ENCODE results near the gene SCAMP4. TPM values are rescaled to one million over a fixed set of nuclear protein-coding genes. Genes with fewer than 3 reads are reported as not detected.

SCAMP4 gene
- total RNA-seq, 2 experiments from 2014 or later = 27.5 to 37.9 TPM

DNA sequence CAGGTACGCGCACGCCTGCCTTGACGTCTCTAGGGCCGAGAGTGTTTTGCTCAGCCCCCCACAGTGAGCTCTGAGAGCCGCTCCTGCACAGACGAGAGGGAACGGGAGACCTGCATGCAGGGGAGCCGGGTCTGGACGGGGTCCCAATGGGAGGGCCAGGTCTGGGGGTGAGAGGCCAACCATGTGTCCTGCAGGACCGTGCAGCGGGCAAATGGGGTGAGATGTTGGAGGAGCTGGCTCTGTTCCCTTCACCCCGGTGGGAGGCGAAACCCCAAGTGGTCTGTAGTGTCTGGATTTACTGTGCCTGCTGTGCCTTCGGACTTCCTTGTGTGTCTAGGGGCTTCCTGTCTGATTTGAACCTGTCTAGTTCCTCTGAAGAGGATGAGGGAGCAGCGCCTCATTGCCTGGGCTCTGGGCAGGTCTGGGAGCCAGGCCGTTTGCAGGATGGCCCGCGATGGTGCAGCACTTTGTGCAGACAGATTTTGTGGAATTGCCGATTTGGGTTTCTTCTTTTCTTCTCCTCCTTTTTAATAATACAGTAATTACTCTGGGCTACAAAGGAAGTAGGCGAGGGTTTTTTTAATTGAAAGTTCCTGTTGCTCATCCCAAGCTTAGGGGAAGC, 37.8 kb downstream of the SCAMP4 start:
- Mint-ChIP-seq H3K36me3 (ENCODE audit: low read depth) (peaks cover 10% of the 10 kb centered on the region), H3K4me1 (peaks cover 37% of the 10 kb centered on the region), H3K27me3 (no peaks in the 10 kb centered on the region), H3K27ac (peak overlapping the region; percentile 97), H3K9me3 (no peaks in the 10 kb centered on the region), H3K4me3 (peak overlapping the region; percentile 99)
- CTCF ChIA-PET = interaction anchor here (1.2 to 1.8 kb wide), 2 partner anchors 13 to 78 kb away, joined by 4 read pairs; no protein-coding TSS in a partner anchor
- DNase-seq = no peak
- POLR2A ChIA-PET = no interaction called here

DNA sequence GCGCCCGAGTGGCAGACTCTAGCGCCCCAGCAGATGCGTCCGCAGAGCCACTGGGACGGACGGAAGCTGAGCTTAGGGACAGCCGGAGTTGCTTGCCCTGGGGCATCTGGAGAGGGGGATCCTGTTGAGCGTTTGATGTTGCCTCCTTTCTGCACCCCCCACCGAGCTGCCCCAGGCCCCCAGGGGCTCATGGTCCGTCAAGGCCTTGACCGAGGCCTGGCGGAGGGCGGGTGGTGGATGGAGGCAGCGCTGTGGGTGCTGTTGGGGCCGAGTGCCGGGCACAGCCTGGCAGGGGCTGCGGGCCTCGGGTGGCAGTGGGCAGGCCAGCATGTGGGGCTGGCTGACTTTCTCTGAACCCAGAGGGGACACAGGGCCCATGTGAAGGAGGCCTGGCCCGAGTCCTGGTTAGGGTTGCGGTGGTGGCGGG, 38.5 kb downstream of the SCAMP4 start:
- peak overlapping the region; percentile 99 for H3K4me3 Mint-ChIP-seq
- H3K9me3 Mint-ChIP-seq = no peaks in the 10 kb centered on the region
- peaks cover 10% of the 10 kb centered on the region for H3K36me3 Mint-ChIP-seq (ENCODE audit: low read depth)
- peaks cover 38% of the 10 kb centered on the region for H3K4me1 Mint-ChIP-seq
- no peaks in the 10 kb centered on the region for H3K27me3 Mint-ChIP-seq
- CTCF ChIA-PET = interaction anchor here (0.6 to 1.8 kb wide), 2 partner anchors 13 to 74 kb away, joined by 3 to 4 read pairs; no protein-coding TSS in a partner anchor
- POLR2A ChIA-PET = no interaction called here
- DNase-seq = no peak
- H3K27ac Mint-ChIP-seq = peak overlapping the region; percentile 97

DNA sequence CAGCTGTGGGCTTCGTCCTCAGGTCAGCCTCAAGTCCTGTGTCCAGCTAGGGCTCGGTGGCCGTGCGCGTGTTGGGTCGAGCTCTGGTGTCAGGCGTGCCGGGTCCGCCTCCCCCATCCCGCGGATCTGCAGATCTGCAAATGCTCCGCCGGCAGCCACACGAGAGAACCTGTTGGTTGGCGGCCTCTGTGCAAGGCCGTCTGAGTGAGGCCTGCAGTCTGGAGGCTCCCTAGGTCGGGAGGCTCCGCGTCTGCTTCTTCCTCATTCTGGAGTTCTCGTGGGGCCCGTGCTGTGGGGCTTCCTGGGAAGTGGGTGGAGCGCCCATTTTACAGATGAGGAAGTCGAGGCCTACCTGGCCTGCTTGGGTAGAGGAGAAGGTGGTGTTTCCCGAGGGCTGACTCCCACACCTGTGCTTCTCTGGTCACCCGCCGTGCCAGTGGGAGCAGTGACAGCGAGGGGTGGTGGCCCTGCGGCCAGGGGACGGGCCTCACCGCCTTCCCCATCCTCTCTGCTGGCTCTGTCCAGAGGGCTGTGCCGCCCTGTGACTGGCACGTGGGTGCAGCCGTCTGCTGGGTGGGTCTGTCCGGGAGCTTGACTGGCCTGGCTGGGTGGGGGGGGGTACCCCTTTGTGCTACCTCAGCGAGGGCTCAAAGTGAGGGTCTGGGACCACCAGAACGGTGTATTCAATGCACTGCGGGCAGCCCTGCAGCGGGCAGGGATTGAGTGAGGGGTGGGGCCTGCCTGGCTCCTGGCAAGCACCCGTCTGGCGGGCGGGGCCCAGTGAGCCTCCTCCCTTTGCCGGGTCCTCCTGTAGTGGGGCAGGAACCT, 39.1 kb downstream of the SCAMP4 start:
- Mint-ChIP-seq H3K9me3 (no peaks in the 10 kb centered on the region), H3K27me3 (no peaks in the 10 kb centered on the region), H3K36me3 (ENCODE audit: low read depth) (peaks cover 13% of the 10 kb centered on the region), H3K4me3 (no peak overlapping the region), H3K27ac (peak overlapping the region; percentile 31), H3K4me1 (peaks cover 40% of the 10 kb centered on the region)
- no peak for DNase-seq
- CTCF ChIA-PET = interaction anchor here (0.6 to 1.4 kb wide), 3 partner anchors 74 to 447 kb away, joined by 3 to 5 read pairs (median 3); no protein-coding TSS in a partner anchor
- POLR2A ChIA-PET = no interaction called here

DNA sequence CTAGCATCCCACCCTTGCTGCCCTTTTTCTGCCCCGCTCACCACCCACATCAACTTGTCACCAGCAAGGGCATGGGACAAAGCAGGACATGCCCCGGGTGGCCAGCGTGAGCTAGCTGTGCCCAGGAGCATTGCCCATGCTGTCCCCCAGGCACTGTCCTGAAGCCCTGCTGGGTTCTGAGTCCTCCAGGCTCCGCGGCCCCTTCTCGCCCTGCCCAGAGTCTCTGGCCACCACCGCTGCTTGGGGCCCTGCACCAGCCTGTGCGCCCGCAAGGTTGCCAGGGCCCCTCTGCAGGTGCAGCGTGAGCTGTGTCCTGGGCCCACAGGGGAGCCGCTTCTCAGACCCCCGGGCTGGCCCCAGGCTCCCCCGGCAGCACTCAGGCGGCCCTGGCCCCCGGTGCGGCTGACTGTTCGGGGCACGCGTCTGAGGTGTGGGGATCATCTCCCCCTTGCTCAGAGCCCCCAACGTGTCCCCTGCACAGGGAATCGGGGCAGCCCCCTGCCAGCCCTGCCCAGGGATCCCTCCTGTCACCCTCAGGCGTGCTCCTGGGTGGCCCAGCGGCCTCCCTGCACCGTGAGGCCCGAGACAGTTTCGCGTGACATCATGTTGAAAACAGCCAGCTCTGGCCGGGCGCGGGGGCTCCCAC, 39.8 kb downstream of the SCAMP4 start:
- Mint-ChIP-seq H3K36me3 (ENCODE audit: low read depth) (peaks cover 14% of the 10 kb centered on the region), H3K27me3 (no peaks in the 10 kb centered on the region), H3K27ac (peak overlapping the region; percentile 25), H3K4me3 (no peak overlapping the region), H3K4me1 (peaks cover 34% of the 10 kb centered on the region), H3K9me3 (no peaks in the 10 kb centered on the region)
- ChIA-PET POLR2A (no interaction called here), CTCF (interaction anchor here (0.6 to 1.6 kb wide), 9 partner anchors 18 to 447 kb away, joined by 3 to 10 read pairs (median 4); no protein-coding TSS in a partner anchor)
- no peak for DNase-seq

DNA sequence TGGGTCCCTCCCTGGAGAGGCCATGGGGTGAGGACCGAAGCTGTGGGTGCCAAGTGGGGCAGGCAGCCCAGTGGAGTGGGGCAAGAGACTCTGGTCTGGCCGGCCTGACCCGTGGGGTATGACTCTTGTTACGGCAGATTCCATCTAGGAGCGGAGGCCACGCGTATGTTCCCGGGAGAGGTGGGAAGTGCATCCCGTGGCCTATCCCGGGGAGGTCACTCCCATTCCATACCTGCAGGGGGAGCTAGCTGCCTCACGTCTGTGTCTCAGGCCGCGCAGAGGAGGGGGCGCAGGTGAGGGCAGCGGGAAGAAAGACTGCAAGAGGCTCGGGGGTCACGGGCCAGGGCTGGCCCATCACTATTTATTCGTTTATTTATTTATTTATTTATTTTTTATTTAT, 40.7 kb downstream of the SCAMP4 start:
- POLR2A ChIA-PET = no interaction called here
- CTCF ChIA-PET = interaction anchor here (0.7 to 1.6 kb wide), 11 partner anchors 9 to 330 kb away, joined by 3 to 10 read pairs (median 4); no protein-coding TSS in a partner anchor
- peak; percentile 28 for DNase-seq
- Mint-ChIP-seq H3K9me3 (no peaks in the 10 kb centered on the region), H3K4me3 (no peak overlapping the region), H3K4me1 (peaks cover 30% of the 10 kb centered on the region), H3K36me3 (ENCODE audit: low read depth) (peaks cover 14% of the 10 kb centered on the region), H3K27ac (peak overlapping the region; percentile 52), H3K27me3 (no peaks in the 10 kb centered on the region)

DNA sequence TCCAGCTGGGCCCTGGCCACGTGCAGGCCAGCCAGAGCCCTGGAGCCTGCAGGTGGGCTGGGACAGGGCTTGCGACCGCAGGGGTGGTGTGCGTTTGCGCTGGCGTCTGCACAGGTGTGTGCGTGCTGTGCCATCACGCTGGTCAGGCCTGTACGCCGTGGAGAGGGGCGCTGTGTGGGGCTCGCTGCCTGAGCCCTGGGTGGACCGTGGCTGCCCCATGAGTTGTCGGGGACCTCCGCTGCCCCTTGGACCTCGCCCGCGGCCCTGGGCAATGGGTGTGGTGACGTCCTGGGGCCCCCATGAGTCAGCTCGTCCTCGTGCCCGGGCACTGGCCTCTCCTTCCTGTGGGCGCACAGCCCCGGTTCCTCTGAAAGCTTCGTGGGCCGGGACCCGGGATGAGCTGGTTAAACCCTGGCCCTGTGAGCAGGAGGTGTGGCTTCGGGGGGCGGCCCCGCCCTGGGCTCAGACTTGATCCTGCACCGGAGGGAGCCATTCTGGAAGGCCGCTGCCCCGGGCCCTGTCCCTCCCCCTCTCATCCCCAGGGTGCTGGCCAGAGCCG, 42.5 kb downstream of the SCAMP4 start:
- H3K27ac Mint-ChIP-seq = no peak overlapping the region
- ChIA-PET POLR2A (no interaction called here), CTCF (interaction anchor here (0.6 to 1.2 kb wide), 2 partner anchors 17 to 57 kb away, joined by 3 to 4 read pairs; no protein-coding TSS in a partner anchor)
- no peak for DNase-seq
- no peaks in the 10 kb centered on the region for H3K9me3 Mint-ChIP-seq
- H3K4me3 Mint-ChIP-seq = no peak overlapping the region
- H3K4me1 Mint-ChIP-seq = peaks cover 29% of the 10 kb centered on the region
- no peaks in the 10 kb centered on the region for H3K27me3 Mint-ChIP-seq
- H3K36me3 Mint-ChIP-seq (ENCODE audit: low read depth) = peaks cover 16% of the 10 kb centered on the region

DNA sequence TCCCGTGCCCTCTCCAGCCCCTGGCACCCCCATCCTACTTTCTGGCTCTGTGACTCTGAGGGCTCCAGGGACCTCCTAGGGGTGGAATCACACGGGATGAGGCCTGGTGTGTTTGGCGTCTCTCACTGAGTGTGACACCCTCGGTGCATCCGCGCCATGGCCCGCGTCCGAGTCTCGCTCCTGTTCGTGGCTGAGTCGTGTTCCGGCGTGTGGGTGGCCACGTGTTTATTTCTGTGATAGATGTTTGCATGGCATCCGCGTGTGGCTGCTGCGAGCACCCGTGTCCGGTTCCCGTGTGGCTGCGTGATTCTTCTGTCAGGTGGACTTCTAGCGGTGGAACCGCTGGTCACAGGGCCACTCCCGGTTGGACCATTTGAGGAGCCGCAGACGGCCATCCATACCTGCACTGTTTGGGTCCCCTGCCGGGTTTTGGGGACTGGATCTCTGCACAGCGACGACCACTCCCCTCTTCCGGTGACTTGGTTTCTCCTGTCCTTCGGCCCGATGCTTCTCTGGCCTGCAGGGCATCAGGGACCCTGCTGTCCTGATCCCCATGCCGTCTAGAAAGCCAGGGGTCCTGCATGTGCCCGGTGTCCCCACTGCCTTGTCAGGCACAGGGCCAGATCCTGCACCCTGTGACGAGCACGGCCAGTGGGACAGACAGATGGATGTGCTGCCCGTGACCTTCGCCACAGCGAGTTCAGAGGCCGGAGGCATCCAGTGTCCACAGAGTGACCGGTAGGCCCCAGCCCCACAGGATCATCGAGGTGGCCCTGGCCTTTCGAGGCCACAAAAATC, 44.3 kb downstream of the SCAMP4 start:
- Mint-ChIP-seq H3K27ac (no peak overlapping the region), H3K4me1 (peaks cover 11% of the 10 kb centered on the region), H3K9me3 (no peaks in the 10 kb centered on the region), H3K36me3 (ENCODE audit: low read depth) (peaks cover 12% of the 10 kb centered on the region), H3K27me3 (no peaks in the 10 kb centered on the region), H3K4me3 (no peak overlapping the region)
- ChIA-PET POLR2A (no interaction called here), CTCF (no interaction called here)
- DNase-seq = no peak

DNA sequence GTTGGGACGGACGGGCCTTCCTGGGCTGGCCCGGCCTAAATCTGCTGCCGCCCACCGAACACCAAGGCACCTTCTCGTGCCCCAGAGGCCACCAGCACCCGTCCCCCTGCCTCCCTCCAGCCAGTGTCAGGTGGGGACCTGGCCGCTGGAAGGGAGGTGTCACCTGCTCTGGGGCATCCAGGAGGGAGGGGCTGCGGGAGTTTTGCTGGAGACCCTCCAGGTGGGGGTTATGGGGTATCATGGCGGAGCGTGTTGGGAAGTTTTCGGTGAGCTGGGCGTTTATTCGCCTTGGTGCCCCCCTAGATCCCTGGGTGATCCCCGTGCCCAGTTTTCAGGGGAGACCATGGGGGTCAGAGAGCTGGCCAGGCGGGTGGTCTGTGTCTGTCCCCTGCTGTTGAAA, 45.4 kb downstream of the SCAMP4 start:
- H3K4me3 Mint-ChIP-seq = no peak overlapping the region
- H3K36me3 Mint-ChIP-seq (ENCODE audit: low read depth) = peaks cover 12% of the 10 kb centered on the region
- POLR2A ChIA-PET = no interaction called here
- H3K4me1 Mint-ChIP-seq = peaks cover 8% of the 10 kb centered on the region
- no peak overlapping the region for H3K27ac Mint-ChIP-seq
- H3K27me3 Mint-ChIP-seq = no peaks in the 10 kb centered on the region
- no peaks in the 10 kb centered on the region for H3K9me3 Mint-ChIP-seq
- CTCF ChIA-PET = interaction anchor here (1.3 to 1.5 kb wide), 2 partner anchors 13 to 27 kb away, joined by 4 read pairs; no protein-coding TSS in a partner anchor
- no peak for DNase-seq

DNA sequence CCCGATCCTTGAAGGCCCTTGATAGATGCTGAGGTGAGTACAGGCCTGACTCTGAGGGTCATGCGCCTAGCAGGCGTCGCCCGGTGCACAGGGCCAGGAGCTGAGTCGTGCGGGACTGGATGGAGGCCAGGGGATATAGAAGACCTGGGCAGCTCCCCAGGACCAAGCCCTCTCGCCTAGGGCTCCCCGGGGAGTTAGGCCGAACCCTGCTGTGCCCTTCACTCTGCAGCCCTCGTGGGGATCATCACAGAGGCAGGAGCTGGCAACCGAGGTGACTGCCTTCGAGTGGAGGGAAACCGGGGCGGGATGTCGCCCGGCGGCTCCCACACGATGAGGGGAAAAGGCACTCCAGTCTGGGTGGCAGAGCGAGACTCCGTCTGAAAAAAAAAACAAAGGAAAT, 47.4 kb downstream of the SCAMP4 start:
- ChIA-PET POLR2A (no interaction called here), CTCF (interaction anchor here (1.2 kb wide), 1 partner anchor 171 kb away, joined by 3 read pairs; no protein-coding TSS in a partner anchor)
- Mint-ChIP-seq H3K4me3 (no peak overlapping the region), H3K27me3 (no peaks in the 10 kb centered on the region), H3K27ac (no peak overlapping the region), H3K9me3 (no peaks in the 10 kb centered on the region), H3K36me3 (ENCODE audit: low read depth) (peaks cover 8% of the 10 kb centered on the region), H3K4me1 (peaks cover 5% of the 10 kb centered on the region)
- no peak for DNase-seq

DNA sequence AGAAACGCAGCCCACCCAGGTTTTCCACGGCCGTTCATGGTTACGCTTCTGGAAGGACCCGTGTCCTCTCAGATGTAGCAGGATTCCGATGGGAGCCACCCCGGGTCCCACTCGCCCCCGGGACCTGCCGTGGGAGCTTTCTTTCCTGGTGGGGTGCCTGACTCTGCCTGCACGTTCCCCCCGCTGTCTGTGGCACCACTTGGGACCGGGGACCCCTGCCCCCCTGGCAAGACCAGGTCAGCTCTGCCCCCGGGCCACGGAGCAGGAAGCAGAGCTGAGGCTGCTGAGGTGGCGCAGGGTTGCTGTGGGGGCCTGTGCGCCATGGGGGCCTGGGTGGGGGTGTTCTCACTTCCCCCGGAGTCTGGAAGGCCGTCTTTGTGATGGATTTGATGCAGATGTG, 47.8 kb downstream of the SCAMP4 start:
- Mint-ChIP-seq H3K4me3 (no peak overlapping the region), H3K27ac (no peak overlapping the region), H3K36me3 (ENCODE audit: low read depth) (peaks cover 8% of the 10 kb centered on the region), H3K27me3 (no peaks in the 10 kb centered on the region), H3K4me1 (peaks cover 5% of the 10 kb centered on the region), H3K9me3 (no peaks in the 10 kb centered on the region)
- DNase-seq = no peak
- CTCF ChIA-PET = interaction anchor here (1.1 to 1.2 kb wide), 2 partner anchors 60 to 170 kb away, joined by 3 read pairs; no protein-coding TSS in a partner anchor
- POLR2A ChIA-PET = no interaction called here

DNA sequence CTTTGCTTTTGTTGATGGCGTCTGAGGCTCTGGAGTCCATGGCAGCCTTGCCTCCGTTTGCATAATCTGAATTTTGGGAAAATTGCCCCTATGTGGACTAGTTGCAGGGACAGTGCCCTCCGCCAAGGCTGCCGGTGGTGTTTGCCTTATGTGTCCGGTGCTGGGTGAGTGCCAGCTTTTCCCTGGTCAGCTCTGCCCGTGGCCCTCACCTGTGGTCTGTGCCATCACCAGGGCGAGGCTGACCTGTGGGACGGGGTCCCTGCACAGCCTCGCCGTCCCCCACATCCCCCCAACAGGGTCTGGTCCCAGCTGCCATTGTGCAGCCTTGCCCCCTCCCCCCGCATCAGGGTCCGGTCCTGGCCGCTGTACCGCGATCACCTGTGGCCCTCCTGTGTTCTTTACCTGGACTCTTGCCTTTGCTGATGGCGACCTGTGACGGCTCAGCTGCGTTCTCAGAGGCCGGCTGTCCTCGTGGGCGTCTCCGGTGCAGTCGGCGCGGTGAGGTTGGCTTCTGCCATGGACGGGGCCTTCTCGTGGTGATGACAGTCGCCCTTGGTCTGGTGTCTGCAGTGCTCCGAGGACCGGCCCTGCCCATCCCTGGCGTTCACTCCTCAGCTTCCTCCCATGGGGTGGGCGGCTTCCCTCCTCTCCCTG, 48.4 kb downstream of the SCAMP4 start:
- ChIA-PET POLR2A (no interaction called here), CTCF (interaction anchor here (1.1 kb wide), 1 partner anchor 59 kb away, joined by 3 read pairs; no protein-coding TSS in a partner anchor)
- Mint-ChIP-seq H3K9me3 (no peaks in the 10 kb centered on the region), H3K4me3 (no peak overlapping the region), H3K36me3 (ENCODE audit: low read depth) (peaks cover 8% of the 10 kb centered on the region), H3K4me1 (peaks cover 3% of the 10 kb centered on the region), H3K27me3 (no peaks in the 10 kb centered on the region), H3K27ac (no peak overlapping the region)
- DNase-seq = no peak

Measured in activated CD4-positive, alpha-beta T cell treated with anti-CD3 and anti-CD28 coated beads, Interleukin-2, amount 10 ng/mL, durations not matched to agents 7 days and 5 days (primary cell).